Measurements from ENCODE around the gene BICRA.
"Not testable (repeated sequence)": the region's sequence is repeated elsewhere in the genome, so short reads cannot be mapped to it uniquely, and the experiment has no call there.

BICRA gene

DNA sequence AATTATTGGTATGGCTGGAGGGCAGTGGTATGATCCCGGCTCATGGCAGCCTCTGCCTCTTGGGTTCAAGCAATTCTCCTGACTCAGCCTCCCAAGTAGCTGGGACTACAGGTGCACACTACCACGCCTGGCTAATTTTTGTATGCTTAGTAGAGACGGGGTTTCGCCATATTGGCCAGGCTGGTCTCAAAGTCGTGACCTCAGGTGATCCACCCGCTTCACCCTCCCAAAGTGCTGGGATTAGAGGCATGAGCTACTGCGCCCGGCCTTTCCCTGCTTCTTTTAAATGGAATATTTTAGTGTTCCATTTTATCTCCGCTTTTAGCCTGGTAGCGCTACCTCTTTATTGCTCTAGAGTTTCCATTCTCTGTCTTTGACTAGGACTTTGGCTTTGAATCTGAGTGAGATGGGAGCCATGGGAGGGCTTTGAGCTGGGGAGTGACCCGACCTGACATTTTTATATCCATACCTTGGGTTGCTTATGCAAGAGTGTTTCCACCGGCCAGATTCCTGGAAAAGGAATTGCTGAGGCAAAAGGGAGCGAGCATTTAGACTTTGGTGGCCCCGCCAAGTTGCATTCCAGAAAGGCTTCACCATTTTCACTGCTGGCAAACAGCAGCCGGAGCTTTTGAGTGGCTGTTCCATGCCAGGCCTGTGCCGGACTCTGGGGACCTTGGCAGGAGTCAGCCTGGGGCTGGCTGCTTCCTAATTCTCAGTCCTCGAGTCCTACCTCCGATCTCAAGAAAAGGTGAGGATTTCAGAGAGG is 22.9 kb downstream of the BICRA start:
- no peak for DNase-seq

DNA sequence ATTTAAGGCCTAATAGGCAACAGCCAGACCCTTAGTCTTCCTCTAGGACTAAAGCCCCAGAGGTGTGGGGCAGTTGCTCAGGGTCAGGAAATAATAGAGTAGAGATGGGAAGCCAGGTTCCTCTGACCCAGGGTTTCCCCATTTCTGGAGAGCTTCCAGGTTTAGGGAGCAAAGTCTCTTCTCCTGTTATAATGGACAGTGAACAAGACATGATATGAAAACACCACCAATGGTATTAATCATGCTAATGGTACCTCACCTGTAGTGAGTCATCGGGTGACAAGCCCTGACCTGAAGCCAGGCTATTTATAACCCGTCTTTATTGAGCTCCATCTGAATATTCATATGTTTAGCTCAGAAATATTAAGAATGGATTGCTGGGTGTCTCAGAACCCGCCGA is 24.6 kb downstream of the BICRA start:
- DNase-seq = no peak

DNA sequence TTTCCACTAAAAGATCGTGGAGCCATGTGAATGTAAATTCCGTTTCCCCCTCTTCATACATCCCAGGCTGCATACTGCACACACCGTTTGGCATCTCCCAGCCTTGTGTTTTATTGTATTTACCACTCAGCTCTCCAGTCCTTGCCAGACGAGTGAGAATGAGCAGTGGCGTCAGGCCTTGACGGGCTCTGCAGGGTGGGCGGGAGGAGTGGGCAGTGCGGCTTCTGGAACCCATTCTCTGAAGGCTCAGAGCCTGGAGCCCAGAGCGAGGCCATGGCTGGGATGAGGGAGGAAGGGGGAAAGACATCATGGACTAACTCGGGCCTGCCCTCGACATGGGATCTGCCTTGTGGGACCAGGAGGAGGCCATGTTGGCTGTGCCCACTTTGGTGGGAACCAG is 25.1 kb downstream of the BICRA start:
- no peak for DNase-seq

DNA sequence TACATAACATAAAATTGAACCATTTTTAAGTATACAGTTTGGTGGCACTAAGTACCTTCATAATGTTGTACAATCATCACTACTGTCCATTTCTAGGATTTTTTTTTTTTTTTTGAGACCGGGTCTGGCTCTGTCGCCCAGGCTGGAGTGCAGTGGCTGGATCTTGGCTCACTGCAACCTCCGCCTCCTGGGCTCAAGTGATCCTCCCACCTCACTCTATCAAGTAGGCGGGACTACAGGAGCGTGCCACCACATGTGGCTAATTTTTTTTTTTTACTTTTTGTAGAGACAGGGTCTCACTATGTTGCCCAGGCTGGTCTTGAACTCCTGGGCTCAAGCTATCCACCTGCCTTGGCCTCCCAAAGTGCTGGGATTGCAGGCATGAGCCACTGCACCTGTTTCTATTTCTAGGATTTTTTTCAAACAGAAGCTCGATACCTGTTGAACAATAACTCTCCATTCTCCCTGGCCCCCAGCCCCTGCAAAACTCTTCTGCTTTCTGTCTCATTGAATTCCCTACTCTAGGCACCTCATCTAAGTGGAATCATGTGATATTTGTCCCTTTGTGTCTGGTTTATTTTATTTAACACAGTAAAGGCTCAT is 26.3 kb downstream of the BICRA start:
- not testable (repeated sequence) for DNase-seq

DNA sequence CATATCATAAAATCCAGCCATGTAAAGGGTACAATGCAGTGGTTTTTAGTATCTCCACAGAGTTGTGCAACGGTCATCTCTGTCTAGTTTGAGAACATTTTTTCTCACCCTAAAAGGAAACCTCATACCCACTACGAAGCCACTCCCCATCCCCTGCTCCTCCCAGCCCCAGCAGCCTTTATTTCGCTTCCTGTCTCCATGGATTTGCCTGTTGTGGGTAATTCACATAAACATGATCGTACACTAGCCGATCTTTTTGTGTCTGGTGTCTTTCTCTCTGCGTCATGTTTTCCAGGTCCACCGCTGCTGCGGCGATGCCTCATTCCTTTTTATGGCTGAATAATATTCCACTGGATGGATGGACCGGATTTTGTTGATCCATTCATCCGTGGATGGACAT is 28.6 kb downstream of the BICRA start:
- DNase-seq = no peak

DNA sequence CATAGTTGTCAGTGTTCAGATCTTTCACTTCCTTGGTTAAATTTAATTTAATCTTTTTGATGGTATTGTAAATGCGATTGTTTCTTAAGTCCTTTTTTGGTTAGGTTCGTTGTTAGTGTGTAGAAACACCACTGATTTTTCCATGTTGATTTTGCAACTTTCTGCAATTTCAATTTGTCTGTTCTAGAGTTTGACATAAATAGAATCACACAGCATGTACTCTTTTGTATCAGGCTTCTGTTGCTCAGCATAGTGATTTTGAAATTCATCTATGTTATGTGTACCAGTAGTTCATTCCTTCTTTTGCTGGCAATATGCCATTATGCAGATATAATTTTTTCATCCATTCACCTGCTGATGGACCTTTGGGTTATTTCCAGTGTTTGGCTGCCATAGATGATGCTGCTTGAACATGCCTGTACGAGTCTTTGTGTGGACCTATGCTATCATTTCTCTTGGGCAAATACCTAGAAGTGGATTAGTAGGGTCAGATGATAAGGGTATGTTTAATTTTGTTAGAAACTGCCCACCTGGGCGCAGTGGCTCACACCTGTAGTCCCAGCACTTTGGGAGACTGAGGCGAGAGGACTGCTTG is 33.1 kb downstream of the BICRA start:
- no peak for DNase-seq

DNA sequence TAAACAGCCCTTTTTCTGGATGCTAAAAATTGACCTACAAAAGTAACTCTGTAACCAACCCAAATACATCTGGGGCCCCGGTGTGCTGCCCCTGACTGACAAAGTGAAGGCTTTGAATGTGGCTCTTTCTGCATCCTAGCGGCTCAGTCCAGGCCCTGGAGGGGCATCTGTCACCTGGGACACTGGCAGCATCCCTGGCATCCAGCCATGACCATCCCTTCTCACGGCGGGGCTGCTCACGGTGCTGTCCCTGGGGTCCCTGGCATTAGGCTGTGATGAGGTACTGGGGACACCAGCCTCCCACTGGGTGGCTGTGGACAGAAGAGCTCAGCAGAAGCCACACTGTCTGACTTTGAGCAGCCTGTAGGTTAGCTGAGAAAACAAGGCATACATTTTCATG is 34.3 kb downstream of the BICRA start:
- no peak for DNase-seq

DNA sequence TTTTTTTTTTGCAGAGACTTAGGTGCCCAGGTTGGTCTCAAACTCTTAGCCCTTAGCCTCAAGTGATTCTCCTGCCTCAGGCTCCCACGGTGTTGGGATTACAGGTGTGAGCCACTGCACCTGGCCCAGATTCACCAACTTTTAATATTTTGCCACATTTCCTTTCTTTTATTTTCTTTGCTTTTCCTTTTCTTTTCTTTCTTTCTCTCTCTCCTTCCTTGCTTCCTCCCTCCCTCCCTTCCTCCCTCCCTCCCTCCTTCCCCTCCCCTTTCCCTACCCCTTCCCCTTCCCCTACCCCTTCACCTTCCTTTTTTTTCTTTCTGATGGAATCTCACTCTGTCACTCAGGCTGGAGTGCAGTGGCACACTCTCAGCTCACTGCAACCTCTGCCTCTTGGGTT is 35.3 kb downstream of the BICRA start:
- DNase-seq = no peak

DNA sequence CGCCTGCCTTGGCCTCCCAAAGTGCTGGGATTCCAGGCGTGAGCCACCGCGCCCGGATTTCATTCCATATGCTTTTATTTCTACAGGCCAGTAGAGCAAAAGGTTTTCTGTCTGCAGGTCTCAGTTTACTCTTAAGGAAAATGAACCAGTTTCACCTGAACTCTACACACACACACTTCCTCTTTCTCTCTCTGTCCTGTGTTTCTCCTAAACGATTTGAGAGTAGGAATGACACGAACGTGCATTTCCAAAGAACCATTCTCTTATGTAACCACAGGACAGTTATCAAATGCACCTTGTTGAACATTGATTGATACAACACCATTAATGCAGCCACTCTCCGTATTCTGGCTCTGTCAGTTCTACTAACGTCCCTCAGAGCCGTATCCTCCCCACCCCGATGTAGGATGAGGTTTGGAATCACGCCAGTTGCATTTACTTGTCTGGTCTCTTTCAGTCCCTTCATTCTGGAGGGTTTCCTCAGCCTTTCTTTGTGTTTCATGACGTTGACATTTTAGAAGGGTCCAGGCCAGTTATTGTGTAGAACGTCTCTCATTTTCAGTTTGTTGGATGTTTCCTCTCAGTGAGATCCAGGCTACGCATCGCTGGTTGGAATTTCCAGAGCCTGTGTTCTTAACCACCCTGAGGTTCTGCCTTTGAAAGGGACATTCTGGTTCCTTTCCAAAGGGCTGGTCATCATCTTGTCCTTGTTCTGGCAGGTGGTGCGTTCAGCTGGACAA is 36.0 kb downstream of the BICRA start:
- DNase-seq = no peak

DNA sequence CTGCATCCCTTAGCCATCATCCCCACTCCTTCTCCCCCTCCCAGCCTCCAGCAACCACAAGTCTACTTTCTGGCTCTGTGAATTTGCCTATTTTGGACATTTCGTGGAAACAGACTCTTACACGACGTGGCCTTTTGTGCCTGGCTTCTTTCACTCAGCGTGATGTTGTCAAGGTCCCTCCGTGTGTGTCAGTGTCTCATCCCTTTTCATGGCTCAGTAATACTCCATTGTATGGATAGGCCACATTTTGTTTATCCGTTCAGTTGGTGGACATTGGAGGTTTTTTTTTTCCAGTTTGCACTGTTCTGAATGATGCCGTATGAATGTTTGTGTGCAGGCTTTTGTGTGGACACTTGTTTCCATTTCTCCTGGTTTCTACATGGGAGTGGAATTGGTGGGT is 38.0 kb downstream of the BICRA start:
- no peak for DNase-seq

DNA sequence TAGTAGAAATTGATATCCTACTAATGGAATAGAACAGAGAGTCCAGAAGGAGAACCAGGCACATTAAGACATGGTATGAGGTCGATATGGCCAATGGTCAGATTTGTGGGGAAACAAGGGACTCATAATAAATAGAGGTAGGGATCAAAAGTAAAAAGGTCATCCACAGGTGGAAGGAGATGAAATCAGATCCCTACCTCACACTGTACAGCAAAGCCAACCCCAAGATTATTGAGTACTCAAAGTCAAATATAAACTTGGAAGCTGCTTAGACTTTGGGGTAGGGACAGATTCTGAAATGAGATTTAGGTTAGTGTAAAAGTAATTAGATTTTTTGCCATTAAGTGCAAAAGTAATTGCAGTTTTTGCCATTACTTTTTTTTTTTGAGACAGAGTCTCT is 40.7 kb downstream of the BICRA start:
- no peak for DNase-seq

DNA sequence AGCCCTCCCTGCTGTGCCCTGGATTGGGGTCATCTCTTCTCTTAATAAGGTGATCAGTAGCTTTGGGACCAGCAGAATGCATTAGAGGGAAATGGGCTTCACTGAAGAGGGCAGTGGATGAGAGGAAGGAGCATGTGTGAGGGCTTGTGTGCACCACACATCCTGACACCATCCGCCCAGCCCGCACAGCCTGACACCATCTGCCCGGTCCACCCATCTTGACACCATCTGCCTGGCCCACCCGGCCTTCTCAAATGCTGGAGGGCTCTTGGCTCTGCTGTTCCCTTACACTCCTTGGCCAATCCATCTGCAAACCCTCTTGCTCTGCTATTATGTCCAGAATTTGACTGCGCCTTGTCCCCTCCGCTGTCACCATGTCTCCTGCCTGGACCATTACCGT is 41.8 kb downstream of the BICRA start:
- no peak for DNase-seq

DNA sequence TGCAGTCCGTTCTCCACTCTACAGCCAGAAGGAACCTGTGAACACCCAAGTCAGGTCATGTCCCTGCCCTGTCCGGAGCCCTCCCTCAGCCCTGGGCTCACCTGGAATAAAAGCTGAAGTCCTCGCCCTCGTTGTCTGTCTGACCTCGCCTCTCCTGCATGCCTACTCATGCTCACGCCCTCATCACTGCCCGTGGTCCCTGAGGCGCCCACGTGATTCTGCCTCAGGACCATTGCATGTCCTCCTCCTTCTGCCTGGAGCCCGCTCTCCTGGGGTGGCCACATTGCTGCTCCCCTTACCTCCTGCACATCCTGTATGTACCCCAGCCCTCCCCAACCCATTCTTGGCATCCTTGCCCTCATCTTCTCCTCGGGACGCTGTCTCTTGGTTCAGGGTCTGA is 42.2 kb downstream of the BICRA start:
- DNase-seq = no peak

DNA sequence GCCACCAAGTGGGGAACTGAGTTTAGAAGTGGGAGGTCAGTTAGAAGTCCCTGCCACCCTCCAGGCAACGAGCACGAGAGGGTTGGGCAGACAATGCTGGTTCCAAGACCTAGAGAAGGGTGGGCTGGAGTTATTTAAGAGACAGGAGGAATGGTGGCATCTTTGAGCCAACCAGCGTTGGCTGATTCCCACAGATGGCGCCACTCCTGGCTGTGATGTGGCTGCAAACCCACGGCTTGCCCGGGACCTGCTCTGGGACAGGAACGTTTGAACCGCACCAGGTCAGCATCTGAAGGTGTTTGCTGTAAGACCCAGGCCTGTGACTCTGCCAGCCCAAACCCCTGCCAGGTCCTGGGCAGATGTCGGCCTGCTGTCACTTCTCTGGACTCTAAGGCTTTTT is 42.8 kb downstream of the BICRA start:
- DNase-seq = no peak

DNA sequence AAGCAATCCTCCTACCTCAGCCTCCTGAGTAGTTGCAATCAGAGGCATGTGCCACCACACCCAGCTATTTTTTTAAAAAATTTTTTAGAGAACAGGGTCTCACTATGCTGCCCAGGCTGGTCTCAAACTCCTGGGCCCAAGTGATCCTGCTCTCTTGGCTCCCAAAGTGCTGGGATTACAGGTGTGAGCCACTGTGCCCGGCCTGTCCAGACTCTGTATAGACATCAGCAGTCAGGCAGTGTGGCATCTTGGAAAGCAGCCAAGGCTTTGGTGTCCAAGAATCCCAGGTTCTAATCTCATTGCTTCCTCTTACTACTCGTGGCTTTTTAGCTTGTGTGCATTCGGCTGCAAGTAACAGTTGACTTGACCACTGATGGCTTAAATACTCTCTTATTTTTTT is 43.4 kb downstream of the BICRA start:
- DNase-seq = no peak

DNA sequence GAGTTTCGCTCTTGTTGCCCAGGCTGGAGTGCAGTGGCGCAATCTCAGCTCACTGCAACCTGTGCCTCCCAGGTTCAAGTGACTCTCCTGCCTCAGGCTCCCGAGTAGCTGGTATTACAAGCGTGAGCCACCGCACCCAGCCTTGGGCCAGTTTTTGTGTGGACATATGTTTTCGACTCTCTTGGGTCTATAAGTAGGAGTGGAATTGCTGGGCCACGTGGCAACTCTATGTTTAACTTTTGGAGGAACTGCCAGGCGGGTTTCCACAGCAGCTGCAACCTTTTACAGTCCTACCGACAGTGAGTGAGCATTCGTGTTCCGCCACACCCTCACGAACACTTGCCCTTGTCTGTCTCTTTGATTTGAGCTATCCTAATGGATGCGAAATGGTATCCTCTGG is 44.9 kb downstream of the BICRA start:
- DNase-seq = no peak

DNA sequence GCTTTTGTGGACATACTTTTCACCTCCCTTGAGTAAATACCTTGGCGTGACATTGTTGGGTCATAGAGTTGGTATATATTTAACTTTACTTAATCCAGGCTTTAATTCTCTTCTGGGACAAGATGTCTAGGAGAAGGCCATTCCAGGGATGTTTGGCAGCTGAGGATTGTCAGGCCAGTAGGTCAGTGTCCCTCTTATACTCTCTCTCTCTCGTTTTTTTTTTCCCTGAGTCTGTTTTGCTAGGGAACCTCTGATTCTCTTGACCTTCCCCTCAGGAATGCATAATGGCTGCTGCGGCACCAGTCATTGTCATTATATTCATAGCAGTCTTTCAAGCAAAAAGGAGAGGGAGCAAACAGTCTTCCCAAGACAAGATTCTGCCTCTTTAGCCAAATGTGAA is 48.8 kb downstream of the BICRA start:
- DNase-seq = no peak

DNA sequence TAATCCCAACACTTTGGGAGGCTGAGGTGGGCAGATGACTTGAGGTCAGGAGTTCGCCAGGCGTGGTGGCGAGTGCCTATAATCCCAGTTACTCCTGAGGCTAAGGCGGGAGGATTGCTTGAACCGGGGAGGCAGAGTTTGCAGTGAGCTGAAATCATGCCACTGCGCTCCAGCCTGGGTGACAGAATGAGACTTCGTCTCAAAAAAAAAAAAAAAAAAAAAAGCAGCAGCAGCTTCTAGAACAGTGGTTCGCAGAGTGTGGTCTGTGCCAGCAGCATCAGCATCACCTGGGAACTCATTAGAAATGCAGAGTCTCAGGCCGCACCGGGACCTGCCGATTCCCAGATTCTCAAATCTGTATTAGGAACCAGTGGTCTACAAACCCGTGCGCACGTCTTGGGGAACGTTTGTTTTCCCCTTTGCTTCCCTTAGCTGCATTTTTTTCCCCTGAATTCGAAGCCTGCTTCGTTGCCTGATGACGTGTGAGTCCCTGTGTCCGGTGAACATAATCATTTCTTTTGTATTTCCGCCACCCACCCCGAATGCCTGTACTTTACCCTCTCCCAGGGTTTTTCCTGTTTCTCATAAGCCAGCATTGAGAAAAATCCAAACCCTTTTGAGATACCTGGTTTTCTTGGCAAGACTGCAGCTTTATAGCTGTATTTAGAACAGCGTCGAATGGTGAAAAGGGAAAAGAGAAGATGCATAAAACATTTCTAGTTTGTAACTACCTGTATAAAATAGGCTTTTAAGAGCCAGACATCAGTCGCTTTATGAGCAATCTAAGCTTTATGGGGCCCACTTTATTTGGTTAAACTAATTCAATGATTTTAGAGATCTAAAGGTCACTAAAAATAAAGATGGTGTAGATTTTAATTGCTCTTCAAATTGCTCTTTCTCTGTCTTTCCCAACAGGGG is 49.8 kb downstream of the BICRA start:
- DNase-seq = no peak

DNA sequence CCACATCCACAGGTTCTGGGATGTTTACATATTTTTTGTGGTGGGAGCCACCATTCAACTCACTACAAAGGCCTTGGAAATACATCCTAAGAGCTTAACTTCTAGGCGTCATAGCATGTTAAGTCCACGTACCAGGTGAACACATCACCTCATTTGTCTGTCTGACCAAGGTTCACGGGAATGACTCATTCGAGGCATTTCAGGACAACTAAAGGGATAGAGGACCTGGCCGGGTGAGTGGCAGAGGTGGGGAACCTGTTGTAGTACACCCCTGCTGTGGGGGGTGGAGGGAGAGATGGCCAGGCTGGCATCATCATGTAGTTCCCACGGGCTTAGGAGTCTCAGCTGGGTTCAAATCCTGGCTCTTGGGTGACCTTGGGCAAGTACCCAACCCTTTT is 51.5 kb downstream of the BICRA start:
- DNase-seq = no peak

DNA sequence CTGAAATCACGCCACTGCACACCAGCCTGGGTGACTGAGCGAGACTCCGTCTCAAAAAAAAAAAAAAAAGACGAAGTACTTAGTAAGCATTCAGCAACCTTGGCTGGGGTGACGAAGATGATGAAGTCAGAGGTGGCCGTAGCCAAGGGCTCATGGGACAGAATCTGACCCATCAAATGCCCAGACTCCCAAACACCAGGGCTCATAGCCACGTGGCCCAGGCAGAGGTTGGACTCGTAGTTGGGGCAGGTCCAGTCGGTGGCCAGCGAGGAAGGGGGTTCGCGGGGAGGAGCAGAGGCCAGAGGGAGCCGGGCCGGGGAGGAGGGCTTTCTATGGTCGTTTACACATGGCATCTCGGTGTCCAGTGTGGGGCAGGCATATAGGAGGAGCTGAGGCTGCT is 52.2 kb downstream of the BICRA start:
- no peak for DNase-seq

DNA sequence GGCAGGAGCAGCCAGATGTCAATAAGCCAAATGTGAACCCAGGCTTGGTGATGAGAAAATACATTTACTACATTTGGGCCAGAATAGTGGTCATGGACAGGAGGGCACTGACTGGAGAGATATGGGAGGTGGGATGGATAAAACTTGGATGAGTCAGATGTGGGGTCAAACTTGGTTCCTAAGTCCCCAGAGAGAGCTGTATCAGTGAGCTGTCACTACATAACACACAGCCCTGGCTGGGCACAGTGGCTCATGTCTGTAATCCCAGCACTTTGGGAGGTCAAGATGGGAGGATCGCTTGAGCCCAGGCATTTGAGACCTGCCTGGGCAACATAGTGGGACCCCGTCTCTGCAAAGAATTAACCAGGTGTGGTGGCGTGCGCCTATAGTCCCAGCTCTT is 52.7 kb downstream of the BICRA start:
- no peak for DNase-seq

DNA sequence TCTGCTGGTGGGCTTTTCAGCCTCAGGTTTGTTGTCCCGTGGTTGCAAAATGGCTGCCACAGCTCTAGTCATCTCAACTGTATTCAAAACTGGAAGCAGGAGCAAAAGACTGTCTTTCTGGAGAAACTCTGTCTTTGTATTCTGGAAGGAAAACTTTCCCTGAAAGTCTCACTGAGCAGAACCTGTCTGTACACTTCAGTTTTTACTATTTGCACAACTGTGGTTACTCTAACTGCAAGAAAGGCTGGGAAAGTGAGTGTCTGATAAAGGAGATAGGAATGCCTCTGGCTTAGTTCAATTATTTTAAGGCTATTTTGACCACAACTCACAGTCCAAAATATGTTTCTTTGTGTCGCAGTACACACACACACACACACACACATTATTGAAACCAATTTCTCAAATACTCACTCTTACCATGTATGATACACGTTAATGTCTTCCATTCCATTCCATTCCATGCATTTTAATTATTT is 54.5 kb downstream of the BICRA start:
- DNase-seq = no peak

Measured in activated CD4-positive, alpha-beta T cell treated with anti-CD3 and anti-CD28 coated beads for 4 hours (primary cell).